HG02642 (cell line): ENCODE data around the gene FCSK.
"Not testable (repeated sequence)": the region's sequence is repeated elsewhere in the genome, so short reads cannot be mapped to it uniquely, and the experiment has no call there.

Source experiments
- ATAC-seq: cut with Tn5 transposase; IDR thresholded peaks from one replicate; pipeline ENCODE4 v1.9.1; 2021; ENCODE audit warnings: mild to moderate bottlenecking; ENCODE audit not compliant: unreplicated experiment, poor library complexity

FCSK gene

DNA sequence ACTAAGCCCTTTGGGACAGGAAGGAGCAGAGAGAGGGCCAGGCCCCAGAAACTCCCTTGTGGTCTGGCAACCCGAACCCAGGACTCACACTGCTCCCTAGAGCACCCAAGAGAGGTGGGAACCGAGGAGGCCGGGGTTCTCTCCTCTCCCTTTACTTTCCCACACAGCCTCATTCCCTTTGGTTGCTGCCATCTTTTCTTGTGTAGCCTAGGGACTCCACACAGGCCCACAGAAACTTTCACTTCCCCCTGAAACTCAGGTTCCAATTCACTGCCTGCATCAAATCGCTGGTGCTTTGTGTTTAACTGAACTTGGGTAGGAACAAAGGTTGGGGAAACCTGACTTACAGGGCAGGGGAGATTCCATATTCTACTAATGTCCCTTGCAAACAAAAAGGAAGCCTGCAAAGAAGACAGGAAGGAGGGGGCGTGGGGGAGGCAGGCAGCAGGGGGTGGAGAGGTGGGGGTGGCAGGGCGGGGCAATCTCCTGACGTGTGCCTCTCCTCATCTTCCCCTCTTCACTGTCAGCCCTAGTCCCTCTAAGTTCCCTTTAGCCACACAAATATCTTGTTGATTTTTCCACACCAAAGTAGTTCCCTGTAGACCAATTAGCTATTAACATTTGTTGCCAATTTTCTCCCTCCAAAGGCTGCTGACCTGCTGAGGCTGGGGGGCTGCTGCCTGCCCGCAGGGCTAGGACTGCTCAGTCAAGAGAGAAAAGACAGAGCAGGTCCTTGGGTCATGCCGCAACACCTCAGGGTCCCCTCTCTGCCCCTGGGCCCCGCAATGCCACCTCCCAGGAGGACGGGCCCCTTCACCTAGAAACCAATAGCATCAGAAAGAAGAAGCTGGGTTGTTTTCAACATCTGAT lies 23.5 kb upstream of the FCSK start:
- peak; percentile 49 for ATAC-seq

DNA sequence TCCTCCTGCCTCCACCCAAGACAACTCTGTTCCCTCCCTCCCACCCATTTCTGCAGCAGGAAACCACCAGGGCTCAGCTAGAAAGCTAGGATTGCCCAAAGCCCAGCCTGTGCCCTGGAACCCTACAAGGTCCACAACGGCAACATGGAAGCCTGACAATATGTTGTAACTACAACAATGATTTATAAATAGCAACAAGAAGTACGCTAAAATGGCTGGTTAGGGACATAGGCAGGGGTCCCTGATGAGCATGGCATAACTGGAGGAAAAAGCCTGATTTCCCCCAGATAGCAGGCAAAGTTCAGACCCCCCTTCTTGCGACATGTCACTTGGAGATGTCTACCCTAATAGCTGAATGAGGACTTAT lies 22.1 kb upstream of the FCSK start:
- no peak for ATAC-seq

DNA sequence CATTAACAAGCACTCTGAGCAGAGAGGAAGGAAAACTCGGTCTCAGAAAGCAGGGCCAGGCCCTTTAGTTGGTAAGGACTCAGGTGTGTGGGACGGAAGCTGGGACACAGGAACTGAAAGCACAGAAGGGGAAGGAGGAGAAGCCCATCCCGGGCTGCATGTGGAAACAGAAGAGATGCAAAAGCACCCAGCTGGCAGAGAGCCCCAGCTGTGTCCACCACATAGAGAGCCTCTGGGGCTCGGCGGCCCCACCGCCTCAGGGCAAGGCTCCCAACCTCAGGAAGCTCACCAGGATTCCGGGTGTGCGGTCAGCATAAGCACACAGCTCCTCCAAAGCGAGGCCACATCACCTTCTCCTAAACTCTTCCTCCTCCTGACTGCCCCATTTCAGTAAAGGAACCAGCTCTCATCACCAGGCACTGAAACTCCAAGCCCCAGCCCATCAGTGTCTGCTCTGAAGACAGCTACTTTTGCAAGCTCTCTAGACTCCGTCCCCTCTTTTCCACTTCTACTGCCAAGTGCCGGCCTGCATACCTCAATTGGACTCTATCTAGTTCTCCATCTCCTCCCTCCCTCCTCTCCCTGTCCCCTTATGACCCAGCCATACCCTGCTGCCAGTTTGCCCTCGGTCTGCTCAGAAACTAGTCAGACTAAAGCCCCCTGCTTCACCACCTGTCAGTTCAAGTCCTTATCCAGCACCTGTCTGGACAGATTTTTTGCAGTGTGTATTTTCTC lies 21.5 kb upstream of the FCSK start:
- no peak for ATAC-seq

DNA sequence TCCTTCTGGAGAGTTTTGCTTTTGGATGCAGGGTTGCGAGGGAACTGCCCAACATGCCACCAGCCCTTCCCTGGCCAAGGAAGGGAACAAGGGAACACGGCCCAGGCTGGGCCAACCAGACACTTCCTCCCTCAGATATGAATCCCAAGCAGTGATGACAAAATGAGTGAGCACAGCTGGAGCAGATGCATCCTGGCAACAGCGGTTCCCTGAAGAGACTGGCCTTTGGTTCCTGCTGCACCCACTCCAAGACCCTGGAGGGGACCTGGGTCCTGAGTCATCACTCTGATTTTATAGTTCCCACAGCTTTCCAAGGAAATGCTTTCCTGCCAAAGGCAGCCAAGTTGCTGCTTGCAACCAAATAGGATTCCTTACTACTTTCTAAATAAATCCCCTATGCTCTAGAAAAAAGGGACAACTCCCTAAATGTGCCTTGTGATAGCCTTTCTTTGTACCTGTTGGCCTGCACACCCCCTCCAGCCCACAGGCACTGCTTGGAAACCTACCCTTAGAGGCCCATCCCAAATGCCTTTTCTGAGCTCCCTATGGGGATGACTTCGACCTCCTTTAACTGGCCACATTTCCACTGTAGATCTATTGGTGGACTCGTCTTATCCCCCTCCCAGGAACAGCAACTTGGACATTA lies 20.8 kb upstream of the FCSK start:
- ATAC-seq: no peak

DNA sequence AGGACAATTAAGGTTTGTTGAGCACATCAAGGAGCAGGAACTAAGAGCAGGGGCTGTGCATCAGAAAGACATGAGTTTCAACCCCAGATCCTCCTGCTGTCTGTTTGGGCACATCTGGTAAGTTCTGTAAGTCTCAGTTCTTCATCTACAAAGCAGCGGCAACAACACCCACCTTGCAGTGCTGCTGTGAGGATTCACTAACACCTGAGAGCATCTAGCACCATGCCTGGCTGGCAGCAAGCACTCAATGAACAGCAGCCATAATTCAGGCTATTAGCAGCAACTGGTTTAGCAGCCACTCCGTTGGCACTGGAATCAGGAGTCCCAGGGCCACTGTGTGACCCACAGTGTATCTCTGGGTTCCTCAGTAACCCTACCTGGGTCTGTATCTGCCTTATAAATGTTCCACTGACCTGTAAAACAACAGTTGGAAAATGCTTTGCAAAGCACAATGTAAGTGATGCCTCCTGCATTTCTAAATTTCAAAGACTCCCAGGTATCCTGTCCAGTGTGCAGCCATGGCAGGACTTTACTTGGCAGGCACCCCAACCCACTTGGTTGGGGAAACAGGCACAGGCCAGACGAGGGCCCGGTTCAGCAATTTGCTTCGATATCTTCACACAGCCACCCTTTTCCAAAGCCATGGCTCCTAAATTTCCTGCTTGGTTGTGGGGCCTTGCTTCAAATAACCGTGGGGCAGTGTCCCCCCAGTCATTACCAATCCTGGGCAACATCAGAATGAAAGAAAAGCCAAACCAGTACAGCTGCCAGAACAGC lies 19.7 kb upstream of the FCSK start:
- no peak for ATAC-seq

DNA sequence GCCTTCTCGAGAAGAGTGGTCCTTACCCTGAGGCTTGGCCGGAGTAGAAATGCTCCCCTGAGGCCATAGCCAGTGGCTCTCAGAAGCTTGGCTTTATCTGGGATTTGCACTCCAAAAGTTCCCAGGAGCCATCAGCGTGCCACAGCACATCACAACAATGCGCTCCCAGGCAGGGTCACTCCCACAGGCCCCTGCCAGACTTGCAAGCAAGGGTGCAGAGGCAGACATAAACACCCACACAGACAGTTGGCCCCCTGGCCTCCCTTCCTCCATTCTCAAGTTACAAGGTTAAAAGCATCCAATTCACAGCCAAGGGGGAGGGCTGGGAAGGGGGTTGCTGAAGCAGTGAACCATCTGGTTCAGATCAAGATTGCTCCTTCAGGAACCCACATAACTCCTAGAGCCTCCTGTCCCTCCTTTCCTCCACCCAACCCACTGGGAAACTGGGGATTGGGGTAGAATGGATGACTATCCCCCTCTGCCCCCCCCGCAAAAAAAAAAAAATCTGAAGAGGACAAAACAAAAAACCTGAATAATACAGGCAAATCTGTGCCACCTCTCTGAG lies 17.3 kb upstream of the FCSK start:
- ATAC-seq: no peak

DNA sequence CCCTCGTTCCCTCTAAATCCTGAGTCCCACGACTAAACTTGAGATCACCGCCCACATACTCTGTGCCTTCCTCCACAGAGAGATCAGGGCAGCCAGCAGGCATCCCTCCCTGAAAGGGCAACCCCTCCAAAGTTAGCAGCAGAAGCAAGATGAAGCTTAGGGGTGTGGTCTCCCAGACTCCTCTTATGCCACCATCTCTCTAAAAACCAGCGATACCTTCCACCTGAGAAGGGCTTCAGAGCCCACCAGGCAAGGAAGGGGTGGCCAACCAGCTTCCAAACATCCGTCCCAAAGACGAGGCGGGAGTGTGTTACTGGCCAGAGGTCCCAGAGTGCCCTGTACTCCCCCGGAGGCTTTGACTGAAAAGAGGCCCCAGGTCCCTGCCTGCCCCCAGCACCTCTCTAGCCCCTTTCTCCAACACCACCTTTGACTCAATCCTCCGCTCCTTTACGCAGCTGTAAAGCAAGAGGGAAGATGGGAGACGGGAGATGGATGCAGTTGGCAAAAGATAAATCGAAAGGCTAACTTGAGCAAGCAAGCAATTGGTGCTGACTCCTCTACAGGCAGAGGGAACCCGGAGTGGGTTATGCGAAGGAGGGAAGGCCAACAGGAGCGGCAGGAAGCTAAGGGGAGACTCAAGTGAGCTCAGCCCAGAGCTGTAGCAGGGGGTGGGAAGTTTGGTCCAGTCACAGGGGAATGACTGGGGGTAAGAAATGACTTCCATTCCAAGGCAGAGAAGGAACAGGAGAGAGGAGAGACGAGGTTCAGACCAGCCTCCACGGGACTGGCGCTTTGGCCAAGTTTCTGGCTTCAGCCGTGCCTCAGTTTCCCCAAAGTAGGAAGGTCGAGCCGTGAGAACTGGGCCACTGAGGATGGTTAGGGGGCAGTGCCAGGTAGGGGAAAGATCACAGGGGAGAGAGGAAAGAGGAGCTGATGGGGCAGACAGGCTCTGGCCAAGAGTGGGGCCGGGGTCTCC lies 16.5 kb upstream of the FCSK start:
- ATAC-seq: no peak

DNA sequence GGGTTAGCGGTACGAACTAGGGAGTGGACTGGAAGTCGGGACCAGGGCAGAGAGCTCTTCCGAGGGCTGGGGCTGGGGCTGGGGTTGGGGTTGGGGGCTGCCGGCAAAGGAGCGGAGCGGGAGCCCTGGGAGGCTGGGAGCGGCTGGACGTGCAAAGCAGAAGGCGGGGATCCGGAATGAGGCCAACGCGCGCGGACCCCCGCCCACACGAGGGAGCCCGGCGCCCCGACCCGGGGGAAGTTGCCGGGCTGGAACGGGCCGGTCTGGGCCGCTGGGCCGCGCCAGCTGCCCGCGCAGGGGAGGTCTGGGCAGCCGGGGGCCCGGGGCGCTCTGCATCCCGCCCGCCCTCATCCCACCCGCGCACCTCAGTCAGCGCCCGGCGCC lies 15.8 kb upstream of the FCSK start:
- no peak for ATAC-seq

DNA sequence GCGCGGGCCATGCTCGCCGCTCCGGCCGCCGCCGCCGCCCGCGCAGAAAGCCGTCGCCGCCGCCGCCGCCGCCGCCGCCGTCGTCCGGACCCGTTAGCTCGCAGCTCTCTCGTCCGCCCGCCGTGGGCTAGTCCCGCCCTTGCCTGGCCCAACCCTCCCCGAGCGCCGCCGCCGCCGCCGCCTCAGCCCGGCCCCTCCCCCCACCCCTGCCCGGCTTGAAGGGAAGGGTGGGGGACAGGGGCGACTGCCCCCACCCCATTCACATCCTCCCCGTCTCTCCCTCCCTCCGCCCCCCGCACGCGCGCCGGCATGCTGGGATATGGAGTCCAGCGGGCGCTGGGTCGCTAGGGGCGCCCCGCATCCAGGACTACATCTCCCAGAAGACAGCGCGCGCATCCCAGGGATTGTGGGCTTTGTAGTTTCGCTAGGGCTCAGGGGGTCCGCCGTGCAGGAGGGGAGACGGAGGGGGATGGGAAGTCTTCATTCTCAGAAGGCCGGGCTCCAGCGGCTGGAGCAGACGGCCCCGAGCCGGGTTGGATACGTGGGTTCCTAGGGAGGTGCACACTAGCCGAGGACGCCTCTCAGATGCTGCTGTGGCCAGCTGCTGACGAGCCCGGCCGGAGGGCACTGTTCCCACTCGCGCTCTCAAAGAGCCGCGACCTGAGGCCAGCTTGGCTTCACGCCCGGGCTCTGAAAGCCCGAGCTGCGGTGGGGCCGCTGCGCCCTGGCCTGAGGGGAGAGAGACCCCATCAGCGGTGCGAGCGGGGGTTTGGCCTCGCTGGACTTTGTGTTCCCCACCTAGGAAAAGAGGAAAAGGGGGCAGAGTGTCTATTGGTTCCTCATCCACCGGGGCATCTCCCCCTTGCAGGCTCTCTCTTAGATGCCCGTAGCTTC lies 15.2 kb upstream of the FCSK start, which contains the start of gene ST3GAL2:
TSS of gene ST3GAL2 (minus strand) at position 132 of the 894 bp plus-strand sequence. CDS start 40,570 bp downstream, outside the sequence.
- ATAC-seq: peak; percentile 83

DNA sequence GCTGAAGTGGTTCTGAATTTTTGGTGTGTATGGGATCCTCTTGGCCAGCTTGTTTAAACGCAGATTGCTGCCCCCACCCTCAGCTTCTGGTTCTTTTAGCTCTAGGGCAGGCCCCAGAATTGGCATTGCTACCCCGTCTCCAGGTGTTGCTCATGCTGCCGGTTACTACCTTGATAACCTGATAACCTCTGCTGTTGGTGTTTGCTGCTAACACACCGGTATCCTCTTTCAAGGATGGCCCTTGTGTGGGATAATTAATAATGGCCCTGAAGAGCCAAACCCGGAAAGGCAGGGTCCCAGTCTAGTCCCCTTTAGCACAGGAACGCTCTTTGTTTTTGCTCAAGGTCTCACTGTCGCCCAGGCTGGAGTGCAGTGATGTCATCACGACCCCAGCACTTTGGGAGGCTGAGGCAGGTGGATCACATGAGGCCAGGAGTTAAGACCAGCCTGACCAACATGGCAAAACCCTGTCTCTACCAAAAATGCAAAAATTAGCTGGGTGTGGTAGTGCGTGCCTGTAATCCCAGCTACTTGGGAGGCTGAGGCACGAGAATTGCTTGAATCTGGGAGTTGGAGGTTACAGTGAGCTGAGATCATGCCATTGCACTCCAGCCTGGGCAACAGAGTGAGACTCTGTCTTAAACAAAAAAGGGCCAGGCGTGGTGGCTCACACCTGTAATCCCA lies 14.2 kb upstream of the FCSK start:
- ATAC-seq: no peak

DNA sequence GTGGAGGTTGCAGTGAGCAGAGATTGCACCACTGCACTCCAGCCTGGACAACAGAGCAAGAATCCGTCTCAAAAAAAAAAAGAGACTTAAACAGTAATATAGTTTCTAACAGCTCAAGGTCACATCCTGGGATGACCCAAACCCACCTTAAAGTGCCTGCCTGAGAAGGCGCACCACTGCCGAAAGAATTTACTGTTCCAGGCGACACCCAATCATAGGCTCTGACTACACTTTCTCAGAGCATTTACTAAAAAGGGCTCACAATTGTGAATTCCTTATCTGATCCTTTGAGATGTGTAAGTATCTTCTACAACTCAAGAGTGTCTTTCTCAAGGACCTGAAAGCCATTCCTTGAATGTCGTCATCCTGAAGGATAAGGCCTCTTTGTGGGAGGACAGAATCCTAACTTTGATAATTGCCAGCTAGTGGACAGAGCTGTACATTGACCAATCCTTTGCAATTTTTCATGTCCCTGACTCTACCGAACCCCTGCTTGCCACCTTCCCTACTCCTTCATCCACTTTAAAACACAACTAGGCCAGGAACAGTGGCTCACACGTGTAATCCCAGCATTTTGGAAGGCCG lies 12.9 kb upstream of the FCSK start:
- no peak for ATAC-seq

DNA sequence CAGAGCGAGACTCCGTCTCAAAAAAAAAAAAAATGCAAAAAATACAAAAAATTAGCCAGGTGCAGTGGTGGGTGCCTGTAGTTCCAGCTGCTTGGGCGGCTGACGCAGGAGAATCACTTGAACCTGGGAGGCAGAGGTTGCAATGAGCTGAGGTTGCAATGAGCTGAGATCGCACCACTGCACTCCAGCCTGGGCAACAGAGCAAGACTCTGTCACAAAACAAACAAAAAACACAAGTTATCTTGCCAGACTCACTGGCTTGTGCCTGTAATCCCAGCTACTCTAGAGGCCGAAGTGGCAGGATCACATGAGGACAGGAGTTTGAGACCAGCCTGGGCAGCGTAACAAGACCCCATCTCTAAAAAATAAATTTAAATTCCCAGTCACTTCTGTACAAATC lies 12.1 kb upstream of the FCSK start:
- no peak for ATAC-seq

DNA sequence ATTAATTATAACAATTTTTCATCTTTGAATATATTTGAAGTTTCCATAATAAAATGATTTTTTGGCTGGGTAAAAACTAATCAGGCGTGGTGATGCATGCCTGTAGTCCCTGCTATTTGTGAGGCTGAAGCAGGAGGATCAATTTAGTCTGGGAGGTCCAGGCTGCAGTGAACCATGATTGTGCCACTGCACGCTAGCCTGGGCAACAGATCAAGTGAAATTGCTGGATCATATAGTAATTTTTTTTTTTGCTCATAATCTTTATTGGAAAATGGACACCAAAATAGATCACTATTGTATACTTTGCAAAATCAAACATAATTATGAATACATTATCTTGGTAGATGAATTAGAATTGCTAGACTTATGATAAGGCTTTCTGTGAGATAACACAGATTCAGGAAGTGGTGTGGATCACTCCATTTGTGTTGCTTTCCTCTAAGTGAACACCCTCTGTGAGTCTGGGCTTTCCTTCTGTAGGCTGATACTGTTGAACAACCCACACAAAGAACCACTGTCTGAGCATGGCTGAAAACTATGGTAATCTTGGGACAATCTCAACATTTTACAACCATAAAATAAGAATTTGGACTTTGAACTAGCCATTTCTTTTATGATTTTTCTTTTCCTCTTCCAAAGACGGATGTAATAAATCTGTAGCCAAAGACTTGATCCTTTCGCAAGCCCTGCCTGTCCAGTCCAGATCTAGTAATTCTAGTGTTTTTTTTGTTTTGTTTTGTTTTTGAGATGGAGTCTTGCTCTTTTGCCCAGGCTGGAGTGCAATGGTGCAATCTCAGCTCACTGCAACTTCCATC lies 9.9 kb upstream of the FCSK start:
- ATAC-seq: no peak

DNA sequence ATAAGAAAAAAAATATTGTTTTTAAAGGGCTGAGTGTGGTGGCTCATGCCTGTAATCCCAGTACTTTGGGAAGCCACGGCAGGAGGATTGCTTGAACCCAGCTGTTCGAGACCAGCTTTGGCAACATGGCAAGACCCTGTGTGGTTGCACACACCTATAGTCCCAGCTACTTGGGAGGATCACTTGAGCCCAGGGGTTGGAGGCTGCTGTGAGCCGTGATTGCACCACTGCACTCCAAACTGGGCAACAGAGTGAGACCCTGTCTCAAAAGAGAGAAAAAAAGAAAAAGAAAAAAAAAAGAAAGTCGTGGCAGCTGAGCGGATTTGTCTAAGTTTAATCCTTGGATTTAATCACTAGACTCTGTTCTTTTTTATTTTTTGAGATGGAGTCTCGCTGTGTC lies 6.3 kb upstream of the FCSK start:
- ATAC-seq: no peak

DNA sequence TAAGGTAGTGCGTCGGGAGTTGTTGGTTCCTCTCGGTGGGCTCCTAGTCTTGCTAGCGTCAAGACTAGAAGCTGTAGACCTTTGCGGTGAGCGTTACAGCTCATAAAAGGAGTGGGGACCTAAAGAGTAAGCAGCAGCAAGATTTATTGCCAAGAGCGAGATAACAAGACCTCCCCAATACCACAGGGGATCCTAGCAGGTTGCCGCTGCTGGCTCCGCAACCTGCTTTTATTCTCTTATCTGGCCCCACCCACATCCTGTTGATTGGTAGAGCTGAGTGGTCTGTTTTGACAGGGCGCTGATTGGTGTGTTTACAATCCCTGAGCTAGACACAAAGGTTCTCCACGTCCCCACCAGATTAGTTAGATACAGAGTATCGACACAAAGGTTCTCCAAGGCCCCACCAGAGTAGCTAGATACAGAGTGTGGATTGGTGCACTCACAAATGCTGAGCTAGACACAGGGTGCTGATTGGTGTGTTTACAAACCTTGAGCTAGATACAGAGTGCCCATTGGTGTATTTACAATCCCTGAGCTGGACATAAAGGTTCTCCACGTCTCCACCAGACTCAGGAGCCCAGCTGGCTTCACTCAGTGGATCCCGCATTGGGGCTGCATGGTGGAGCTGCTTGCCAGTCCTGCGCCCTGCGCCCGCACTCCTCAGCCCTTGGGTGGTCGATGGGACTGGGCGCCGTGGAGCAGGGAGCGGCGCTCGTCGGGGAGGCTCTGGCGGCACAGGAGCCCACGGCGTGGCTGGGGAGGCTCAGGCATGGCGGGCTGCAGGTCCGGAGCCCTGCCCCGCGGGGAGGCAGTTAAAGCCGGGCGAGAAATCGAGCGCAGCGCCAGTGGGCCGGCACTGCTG lies 4.0 kb upstream of the FCSK start:
- ATAC-seq: not testable (repeated sequence)
